Vagina (tissue), 2 donors: Measurements from ENCODE around the gene SLC2A9. TPM values are rescaled to one million over a fixed set of nuclear protein-coding genes. Genes with fewer than 3 reads are reported as not detected.

Experiments used
- DNase-seq, 2 donors: peaks; one replicate each; pipeline ENCODE4 v3.0.0-alpha.2; 2017; ENCODE audit errors: extremely low spot score in 2 of 2
- H3K27ac ChIP-seq: fragments of 200-600 bp; sonication (generic); one replicate; pipeline ENCODE4 v1.5.1; 2019
- H3K27me3 ChIP-seq: fragments of 200-600 bp; sonication (generic); one replicate; pipeline ENCODE4 v1.5.1; 2019
- H3K36me3 ChIP-seq, 2 donors: fragments of 200-600 bp; sonication (generic); one replicate each; pipeline ENCODE4 v1.5.1; 2017 to 2019
- H3K4me1 ChIP-seq: fragments of 200-600 bp; sonication (generic); one replicate; pipeline ENCODE4 v1.5.1; 2019
- H3K4me3 ChIP-seq, 2 donors: fragments of 200-600 bp; sonication (generic); 1 replicate in 1 of 2; 2 replicates in 1 of 2; pipeline ENCODE4 v1.5.1; 2016 to 2019
- H3K9me3 ChIP-seq: fragments of 200-600 bp; sonication (generic); one replicate; pipeline ENCODE4 v1.5.1; 2019
- CTCF ChIP-seq, 3 experiments: fragments of 450-650 bp in 2 of 3; fragments of 200-600 bp in 1 of 3; sonication (generic) in 1 of 3; IDR thresholded peaks; one replicate each; pipeline ENCODE4 v1.5.1; 2017 to 2019; ENCODE audit warnings: antibody characterized with exemption in 3 of 3, mild to moderate bottlenecking in 2 of 3, moderate library complexity in 2 of 3
- POLR2A ChIP-seq, 2 donors: fragments of 450-650 bp; IDR thresholded peaks; one replicate each; pipeline ENCODE4 v1.6.1; 2017; ENCODE audit warnings: antibody characterized with exemption in 2 of 2, mild to moderate bottlenecking in 2 of 2, moderate library complexity in 2 of 2
- POLR2AphosphoS5 ChIP-seq, 2 donors: sonication (generic); formaldehyde crosslinking; IDR thresholded peaks; one replicate each; pipeline ENCODE4 v1.9.0; 2017; ENCODE audit warnings: antibody characterized with exemption in 2 of 2, mild to moderate bottlenecking in 2 of 2, low read depth in 1 of 2; ENCODE audit not compliant: insufficient read depth in 1 of 2
- intact Hi-C: fragments of 100-400 bp; cut with DNase I; formaldehyde crosslinking; loops from one replicate; pipeline ENCODE4 v1.15.1; 2023
- total RNA-seq: library from RNA; depleted of rRNA; stranded (reverse); fragments of >200 nt; gene quantifications from one replicate; pipeline ENCODE4 v1.2.3, GENCODE V29; 2016

Gene SLC2A9
- total RNA-seq, 1 donor from 2014 or later: 7.9 TPM

GRCh38 chr4:9845791-9846493 is 175.4 kb downstream of the SLC2A9 start:
- no peaks in the 10 kb centered on the region for H3K9me3 ChIP-seq
- H3K27ac ChIP-seq: no peak overlapping the region
- H3K36me3 ChIP-seq: no peaks in the 10 kb centered on the region
- DNase-seq: no peak
- H3K4me1 ChIP-seq: no peaks in the 10 kb centered on the region
- no peak for TF ChIP-seq POLR2A (IDR thresholded peaks at IDR 0.05)
- TF ChIP-seq CTCF (IDR thresholded peaks at IDR 0.05): no peak
- TF ChIP-seq POLR2AphosphoS5 (IDR thresholded peaks at IDR 0.05; ENCODE audit: insufficient read depth in 1 of 2, low read depth in 1 of 2): no peak
- no peaks in the 10 kb centered on the region for H3K27me3 ChIP-seq
- intact Hi-C loops: no loop called here
- no peak overlapping the region for H3K4me3 ChIP-seq

GRCh38 chr4:9841072-9841471 is 180.2 kb downstream of the SLC2A9 start:
- TF ChIP-seq POLR2AphosphoS5 (IDR thresholded peaks at IDR 0.05; ENCODE audit: insufficient read depth in 1 of 2, low read depth in 1 of 2): no peak
- TF ChIP-seq POLR2A (IDR thresholded peaks at IDR 0.05): no peak
- no peak for TF ChIP-seq CTCF (IDR thresholded peaks at IDR 0.05)
- H3K36me3 ChIP-seq: no peaks in the 10 kb centered on the region
- intact Hi-C loops: no loop called here
- no peaks in the 10 kb centered on the region for H3K4me1 ChIP-seq
- no peak for DNase-seq
- H3K4me3 ChIP-seq: no peak overlapping the region
- H3K27ac ChIP-seq: no peak overlapping the region
- no peaks in the 10 kb centered on the region for H3K9me3 ChIP-seq
- H3K27me3 ChIP-seq: no peaks in the 10 kb centered on the region

- peaks cover 0 to 5% of the 10 kb centered on the region in 2 donors for H3K36me3 ChIP-seq
- no peaks in the 10 kb centered on the region for H3K27me3 ChIP-seq
- H3K4me3 ChIP-seq: no peak overlapping the region
- H3K4me1 ChIP-seq: no peaks in the 10 kb centered on the region
- no peaks in the 10 kb centered on the region for H3K9me3 ChIP-seq
- intact Hi-C loops: no loop called here
- no peak overlapping the region for H3K27ac ChIP-seq
- DNase-seq: no peak
- TF ChIP-seq CTCF (IDR thresholded peaks at IDR 0.05) (no peak), POLR2A (IDR thresholded peaks at IDR 0.05) (no peak), POLR2AphosphoS5 (IDR thresholded peaks at IDR 0.05; ENCODE audit: insufficient read depth in 1 of 2, low read depth in 1 of 2) (no peak)
Measured at GRCh38 chr4:9835430-9835829, 185.9 kb downstream of the SLC2A9 start.

- Histone ChIP-seq H3K27me3 (no peaks in the 10 kb centered on the region), H3K4me1 (no peaks in the 10 kb centered on the region), H3K4me3 (no peak overlapping the region), H3K9me3 (no peaks in the 10 kb centered on the region), H3K27ac (no peak overlapping the region), H3K36me3 (peaks cover 0 to 5% of the 10 kb centered on the region in 2 donors)
- TF ChIP-seq POLR2A (IDR thresholded peaks at IDR 0.05) (no peak), POLR2AphosphoS5 (IDR thresholded peaks at IDR 0.05; ENCODE audit: insufficient read depth in 1 of 2, low read depth in 1 of 2) (no peak), CTCF (IDR thresholded peaks at IDR 0.05) (no peak)
- intact Hi-C loops: no loop called here
- no peak for DNase-seq
Measured at GRCh38 chr4:9833421-9833820, 187.9 kb downstream of the SLC2A9 start.

- no peak overlapping the region for H3K27ac ChIP-seq
- H3K27me3 ChIP-seq: no peaks in the 10 kb centered on the region
- no peak overlapping the region for H3K4me3 ChIP-seq
- H3K4me1 ChIP-seq: no peaks in the 10 kb centered on the region
- no peak for DNase-seq
- peaks cover 0 to 5% of the 10 kb centered on the region in 2 donors for H3K36me3 ChIP-seq
- no peak for TF ChIP-seq POLR2AphosphoS5 (IDR thresholded peaks at IDR 0.05; ENCODE audit: insufficient read depth in 1 of 2, low read depth in 1 of 2)
- H3K9me3 ChIP-seq: no peaks in the 10 kb centered on the region
- intact Hi-C loops: no loop called here
Measured at GRCh38 chr4:9832640-9833039, 188.7 kb downstream of the SLC2A9 start.
